Endodermal cell (in vitro differentiated cells): ENCODE measurements around the gene IZUMO4. TPM values are rescaled to one million over a fixed set of nuclear protein-coding genes. Genes with fewer than 3 reads are reported as not detected.

Experiments
- DNase-seq: peaks from one replicate; pipeline ENCODE4 v3.0.0-alpha.2; 2017
- H3K27ac ChIP-seq: 2 replicates; pipeline ENCODE4 v1.5.1; 2013; ENCODE audit warnings: mild to moderate bottlenecking, low read depth, low read length, moderate library complexity
- H3K27me3 ChIP-seq: 2 replicates; pipeline ENCODE4 v1.6.1; 2013; ENCODE audit warnings: mild to moderate bottlenecking, low read length, moderate library complexity; ENCODE audit not compliant: insufficient read depth, control insufficient read depth, poor library complexity, severe bottlenecking
- H3K36me3 ChIP-seq: 2 replicates; pipeline ENCODE4 v1.7.0; 2013; ENCODE audit warnings: mild to moderate bottlenecking, low read length, moderate library complexity; ENCODE audit not compliant: control insufficient read depth, insufficient read depth
- H3K4me1 ChIP-seq: one replicate; pipeline ENCODE4 v1.7.0; 2013; ENCODE audit warnings: low read length; ENCODE audit not compliant: control insufficient read depth, insufficient read depth
- H3K4me3 ChIP-seq: 2 replicates; pipeline ENCODE4 v1.5.1; 2013; ENCODE audit warnings: mild to moderate bottlenecking, low read length, moderate library complexity
- H3K9ac ChIP-seq: 2 replicates; pipeline ENCODE4 v1.6.1; 2013; ENCODE audit warnings: mild to moderate bottlenecking, low read length, moderate library complexity; ENCODE audit not compliant: poor library complexity, severe bottlenecking; ENCODE audit errors: extremely low read depth
- H3K9me3 ChIP-seq: 2 replicates; pipeline ENCODE4 v1.6.1; 2013; ENCODE audit warnings: mild to moderate bottlenecking, low read length, moderate library complexity; ENCODE audit not compliant: control insufficient read depth
- H3K27ac Mint-ChIP-seq: 2 replicates; pipeline ENCODE4 v1.8.0; 2020; ENCODE audit warnings: mixed read lengths
- H3K27me3 Mint-ChIP-seq: 2 replicates; pipeline ENCODE4 v1.8.0; 2021; ENCODE audit warnings: mild to moderate bottlenecking, mixed read lengths; ENCODE audit not compliant: insufficient read depth
- H3K36me3 Mint-ChIP-seq: 2 replicates; pipeline ENCODE4 v1.8.0; 2020; ENCODE audit warnings: low read depth, mixed read lengths
- H3K4me1 Mint-ChIP-seq: 2 replicates; pipeline ENCODE4 v1.8.0; 2020; ENCODE audit warnings: mixed read lengths
- H3K4me3 Mint-ChIP-seq: 2 replicates; pipeline ENCODE4 v1.8.0; 2020; ENCODE audit warnings: mild to moderate bottlenecking, moderate library complexity, mixed read lengths
- H3K9me3 Mint-ChIP-seq: 2 replicates; pipeline ENCODE4 v1.8.0; 2020; ENCODE audit warnings: mild to moderate bottlenecking, mixed read lengths
- CTCF ChIP-seq: fragments of 200-600 bp; sonication (generic); conservative IDR thresholded peaks from 2 replicates; pipeline ENCODE4 v1.5.0; 2021; ENCODE audit warnings: antibody characterized with exemption, mild to moderate bottlenecking
- WGBS, 2 experiments: methylation state at CpG; one replicate each; pipeline versions ENCODE4 v1.1.5 to v1.1.7; 2013; ENCODE audit warnings: missing lambda C conversion rate in 2 of 2, mixed read lengths in 1 of 2; ENCODE audit not compliant: insufficient coverage in 1 of 2, insufficient read length in 1 of 2; 5-methylcytosine and 5-hydroxymethylcytosine counted together
- total RNA-seq, 2 donors: library from RNA; stranded (reverse); fragmentation: NEBNext Ultra II Directional in 1 of 2; extraction: Animal tissue kit (Norgen Biotek cat#: 25700) in 1 of 2; gene quantifications; 2 replicates in 1 of 2; 3 replicates in 1 of 2; pipeline ENCODE4 v1.2.1, GENCODE V29; 2021

Gene IZUMO4
- total RNA-seq, 2 donors from 2014 or later, result 4.3 to 5.4 TPM

GRCh38 chr19:2050349-2050990 is 46.2 kb upstream of the IZUMO4 start:
- DNase-seq, result no peak
- H3K36me3 ChIP-seq, result peaks cover 13% of the 10 kb centered on the region
- H3K4me3 ChIP-seq, result peak overlapping the region; percentile 88
- H3K9me3 ChIP-seq, result no peaks in the 10 kb centered on the region
- H3K27me3 ChIP-seq, result no peaks in the 10 kb centered on the region
- H3K9me3 Mint-ChIP-seq, result no peaks in the 10 kb centered on the region
- no peak overlapping the region for H3K27ac ChIP-seq
- peak overlapping the region; percentile 77 for H3K9ac ChIP-seq
- TF ChIP-seq CTCF, result no peak
- 0% methylated on average over 4 to 49 of the region's 49 CpGs for WGBS, 2 experiments
- no peaks in the 10 kb centered on the region for H3K27me3 Mint-ChIP-seq
- H3K36me3 Mint-ChIP-seq, result no peaks in the 10 kb centered on the region
- H3K4me1 Mint-ChIP-seq, result no peaks in the 10 kb centered on the region
- H3K4me1 ChIP-seq, result peaks cover 10% of the 10 kb centered on the region
- H3K27ac Mint-ChIP-seq, result no peak overlapping the region
- peak overlapping the region; percentile 66 for H3K4me3 Mint-ChIP-seq

- Mint-ChIP-seq H3K9me3 (no peaks in the 10 kb centered on the region), H3K36me3 (no peaks in the 10 kb centered on the region), H3K27ac (peak within 1 kb of the TSS; percentile 55), H3K4me1 (no peaks in the 10 kb centered on the region), H3K27me3 (no peaks in the 10 kb centered on the region), H3K4me3 (peak within 1 kb of the TSS; percentile 66)
- peak within 1 kb of the TSS; percentile 58 for H3K27ac ChIP-seq
- peak; percentile 70 for TF ChIP-seq CTCF
- WGBS, 2 experiments, result 3 to 8% methylated on average over 31 to 93 of the region's 93 CpGs
- DNase-seq, result peak; percentile 97
- H3K9me3 ChIP-seq, result no peaks in the 10 kb centered on the region
- peak within 1 kb of the TSS; percentile 77 for H3K9ac ChIP-seq
- H3K4me1 ChIP-seq, result peaks cover 10% of the 10 kb centered on the region
- no peaks in the 10 kb centered on the region for H3K27me3 ChIP-seq
- peak within 1 kb of the TSS; percentile 88 for H3K4me3 ChIP-seq
- peaks cover 7% of the 10 kb centered on the region for H3K36me3 ChIP-seq
Measured at GRCh38 chr19:2050991-2051772, 45.5 kb upstream of the IZUMO4 start, which contains the start of gene MKNK2. Gene MKNK2, minus strand, starts transcription at chr19:2051244. Its CDS starts 393 bp downstream, at chr19:2050851.

GRCh38 chr19:2051773-2052704 is 44.7 kb upstream of the IZUMO4 start:
- no peaks in the 10 kb centered on the region for H3K9me3 Mint-ChIP-seq
- no peaks in the 10 kb centered on the region for H3K36me3 Mint-ChIP-seq
- no peaks in the 10 kb centered on the region for H3K4me1 Mint-ChIP-seq
- Histone ChIP-seq H3K9ac (peak overlapping the region; percentile 70), H3K4me1 (peaks cover 10% of the 10 kb centered on the region), H3K27ac (peak overlapping the region; percentile 58), H3K27me3 (no peaks in the 10 kb centered on the region), H3K4me3 (peak overlapping the region; percentile 65), H3K9me3 (no peaks in the 10 kb centered on the region), H3K36me3 (peaks cover 5% of the 10 kb centered on the region)
- no peak for DNase-seq
- H3K27me3 Mint-ChIP-seq, result no peaks in the 10 kb centered on the region
- TF ChIP-seq CTCF, result no peak
- peak overlapping the region; percentile 55 for H3K27ac Mint-ChIP-seq
- peak overlapping the region; percentile 66 for H3K4me3 Mint-ChIP-seq
- 82 to 89% methylated on average over 14 to 18 of the region's 18 CpGs for WGBS, 2 experiments
